Fibroblast of mammary gland (primary cell): ENCODE measurements around the gene PPM1A.

Experiments
- DNase-seq: peaks from one replicate; pipeline ENCODE4 v3.0.0-alpha.2; 2010; ENCODE audit warnings: low read depth
- H3K4me3 ChIP-seq: 2 replicates; pipeline ENCODE4 v1.5.1; 2011; ENCODE audit warnings: low read depth, mild to moderate bottlenecking, low read length, moderate library complexity; ENCODE audit not compliant: control insufficient read depth
- CTCF ChIP-seq: conservative IDR thresholded peaks from 2 replicates; pipeline ENCODE4 v1.5.1; 2011; ENCODE audit warnings: low read depth, low read length, inconsistent platforms; ENCODE audit not compliant: control insufficient read depth, insufficient read depth

PPM1A gene

DNA sequence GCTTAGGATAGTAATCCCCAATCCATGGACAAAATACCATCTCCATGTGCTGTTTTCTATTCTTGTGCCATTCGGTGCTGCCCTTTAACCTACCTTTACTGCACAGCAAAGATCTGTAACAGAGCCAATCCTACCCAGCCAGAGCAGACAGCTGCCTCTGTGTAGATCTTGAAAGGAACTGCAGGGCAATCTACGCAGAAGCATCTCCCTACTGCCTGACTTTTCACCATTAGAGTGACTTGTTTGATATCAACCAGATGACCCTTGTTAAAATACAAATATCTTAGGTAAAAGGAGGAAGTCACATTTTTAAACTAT is 33.9 kb upstream of the PPM1A start:
- no peak overlapping the region for H3K4me3 ChIP-seq
- no peak for DNase-seq
- TF ChIP-seq CTCF: no peak

DNA sequence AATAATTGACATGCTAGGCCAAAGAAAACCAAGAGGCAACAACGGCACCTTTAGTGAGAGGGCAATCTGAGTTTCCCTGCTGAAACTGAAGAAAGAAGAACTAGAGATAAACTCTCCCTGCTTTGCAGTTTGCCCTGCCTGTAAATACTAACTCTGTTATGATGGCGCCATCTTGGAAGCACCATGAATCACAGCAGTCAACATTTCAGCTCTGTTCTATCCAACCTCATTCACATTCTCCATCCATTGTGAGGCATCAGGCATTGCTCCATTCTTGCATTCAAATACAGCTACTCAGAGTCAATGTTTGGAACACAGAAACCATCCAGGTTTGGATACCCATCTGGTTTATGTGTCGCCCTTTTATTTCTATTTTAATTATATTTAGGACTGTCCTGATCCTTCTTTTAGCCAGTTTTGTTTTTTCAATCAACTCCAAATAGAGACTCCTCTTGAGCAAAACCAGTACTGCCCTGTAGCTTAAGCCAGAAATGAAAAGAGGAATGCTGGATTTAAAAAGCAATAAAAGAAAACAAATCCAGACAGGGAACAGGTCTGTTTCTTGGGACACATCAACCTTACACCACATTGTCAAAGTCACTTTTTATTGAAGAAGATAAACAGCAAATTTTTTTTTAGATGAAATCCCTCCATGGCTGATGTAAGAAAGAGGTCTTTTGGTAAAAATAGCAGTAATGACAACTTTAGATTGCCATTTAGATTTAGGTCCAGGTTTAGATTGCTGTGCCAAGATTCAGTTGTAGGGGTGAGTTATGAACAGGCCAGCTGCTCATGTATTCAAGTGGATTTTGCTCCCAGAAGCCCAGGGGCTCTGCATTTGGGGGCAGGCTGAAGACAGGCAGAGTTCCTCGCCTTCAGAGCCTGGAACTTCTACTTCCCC is 33.3 kb upstream of the PPM1A start:
- no peak overlapping the region for H3K4me3 ChIP-seq
- DNase-seq: no peak
- TF ChIP-seq CTCF: no peak

DNA sequence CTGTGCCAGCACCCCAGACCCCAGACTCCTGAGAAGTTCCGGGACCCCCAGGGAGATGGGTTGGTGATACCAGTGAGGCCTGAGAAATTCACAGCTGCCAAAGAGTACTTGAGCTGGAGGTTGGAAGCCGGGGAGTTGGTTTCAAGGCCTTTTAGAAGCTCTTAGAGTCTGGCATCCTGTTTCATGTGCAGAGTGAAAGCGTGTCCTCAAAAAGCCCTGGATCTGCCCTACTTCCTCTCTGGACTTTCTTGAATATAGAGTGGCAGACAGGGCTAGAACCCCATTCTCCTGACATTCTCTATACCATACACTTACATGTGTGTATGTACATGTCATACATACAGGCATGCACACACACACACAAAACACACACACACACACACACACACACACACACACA is 31.3 kb upstream of the PPM1A start:
- no peak for DNase-seq
- H3K4me3 ChIP-seq: no peak overlapping the region
- TF ChIP-seq CTCF: no peak

- TF ChIP-seq CTCF: no peak
- no peak overlapping the region for H3K4me3 ChIP-seq
- DNase-seq: no peak
Observed at GRCh38 chr14:60220084-60220483, 28.9 kb upstream of the PPM1A start.

DNA sequence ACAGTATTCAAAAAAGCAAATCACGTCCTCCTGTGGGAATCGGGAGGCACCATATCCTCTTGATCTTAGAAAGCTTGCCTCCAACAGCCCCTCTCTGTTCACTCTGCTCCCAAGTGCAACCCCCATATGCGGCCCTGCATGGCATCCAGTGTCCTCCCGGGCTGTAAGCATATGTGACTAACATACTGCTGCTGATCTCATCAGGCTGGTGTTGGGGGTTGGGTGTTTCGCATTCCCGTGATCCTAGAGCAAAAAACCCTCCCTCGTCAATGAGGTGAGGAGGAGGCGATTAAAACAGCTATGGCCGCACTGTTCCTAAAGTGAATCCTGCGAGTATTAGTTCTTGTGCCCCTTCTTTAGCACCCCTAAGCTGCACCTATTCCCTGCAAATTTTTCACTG is 28.1 kb upstream of the PPM1A start:
- no peak for TF ChIP-seq CTCF
- no peak for DNase-seq
- no peak overlapping the region for H3K4me3 ChIP-seq

- no peak overlapping the region for H3K4me3 ChIP-seq
- no peak for DNase-seq
- no peak for TF ChIP-seq CTCF
Observed at GRCh38 chr14:60221457-60221856, 27.6 kb upstream of the PPM1A start.

DNA sequence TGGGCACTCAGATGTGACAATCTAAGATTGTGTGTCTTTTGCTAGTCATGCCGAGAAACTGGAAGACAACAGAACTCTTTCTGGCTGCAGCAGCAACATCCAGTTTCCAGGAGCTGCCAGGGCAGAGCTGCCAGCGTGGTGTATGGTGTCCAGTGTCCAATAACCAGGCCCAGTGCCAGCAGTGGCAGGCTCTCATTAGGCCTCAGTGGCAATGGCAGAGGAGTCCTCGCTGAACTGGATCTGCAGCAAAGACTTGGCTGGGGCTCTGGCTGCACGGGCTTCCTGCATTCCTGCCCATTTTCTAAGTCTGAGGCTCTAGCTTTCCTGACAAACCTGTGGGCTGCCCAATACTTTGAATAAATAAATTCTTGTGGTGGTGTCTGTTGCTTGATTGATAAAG is 26.2 kb upstream of the PPM1A start:
- DNase-seq: no peak
- TF ChIP-seq CTCF: no peak
- H3K4me3 ChIP-seq: no peak overlapping the region
